ENCODE data around the gene HES3.

The HES3 gene

GRCh38 chr1:6279613-6280383 lies 35.8 kb downstream of the HES3 start:
- H3K9ac ChIP-seq (ENCODE audit: low read depth, low read length): no peak overlapping the region
- H3K4me3 ChIP-seq (ENCODE audit: low read length): no peak overlapping the region
- H3K4me1 ChIP-seq (ENCODE audit: insufficient read depth, low read length): peaks cover 6% of the 10 kb centered on the region

GRCh38 chr1:6280761-6281451 lies 36.9 kb downstream of the HES3 start:
- Histone ChIP-seq H3K9ac (ENCODE audit: low read depth, low read length) (no peak overlapping the region), H3K36me3 (ENCODE audit: insufficient read depth, low read depth, low read length) (no peaks in the 10 kb centered on the region), H3K27me3 (ENCODE audit: insufficient read depth, low read length) (no peaks in the 10 kb centered on the region), H3K4me3 (ENCODE audit: low read length) (no peak overlapping the region), H3K9me3 (ENCODE audit: insufficient read depth, low read depth, low read length) (no peaks in the 10 kb centered on the region), H3K27ac (ENCODE audit: low read length) (no peak overlapping the region), H3K4me1 (ENCODE audit: insufficient read depth, low read length) (peaks cover 6% of the 10 kb centered on the region)

More at GRCh38 chr1:6279613-6280383, 35.8 kb downstream of the HES3 start:
- H3K9me3 ChIP-seq (ENCODE audit: insufficient read depth, low read depth, low read length): no peaks in the 10 kb centered on the region
- H3K27me3 ChIP-seq (ENCODE audit: insufficient read depth, low read length): no peaks in the 10 kb centered on the region
- H3K27ac ChIP-seq (ENCODE audit: low read length): no peak overlapping the region
- no peaks in the 10 kb centered on the region for H3K36me3 ChIP-seq (ENCODE audit: insufficient read depth, low read depth, low read length)

- no peak overlapping the region for H3K9ac ChIP-seq (ENCODE audit: low read depth, low read length)
- peaks cover under 1% of the 10 kb centered on the region for H3K4me1 ChIP-seq (ENCODE audit: insufficient read depth, low read length)
- no peaks in the 10 kb centered on the region for H3K9me3 ChIP-seq (ENCODE audit: insufficient read depth, low read depth, low read length)
- H3K36me3 ChIP-seq (ENCODE audit: insufficient read depth, low read depth, low read length): no peaks in the 10 kb centered on the region
- H3K27me3 ChIP-seq (ENCODE audit: insufficient read depth, low read length): no peaks in the 10 kb centered on the region
- H3K4me3 ChIP-seq (ENCODE audit: low read length): no peak overlapping the region
- no peak overlapping the region for H3K27ac ChIP-seq (ENCODE audit: low read length)
Observed at GRCh38 chr1:6281511-6282402, 37.8 kb downstream of the HES3 start.

- no peaks in the 10 kb centered on the region for H3K9me3 ChIP-seq (ENCODE audit: insufficient read depth, low read depth, low read length)
- H3K27me3 ChIP-seq (ENCODE audit: insufficient read depth, low read length): no peaks in the 10 kb centered on the region
- no peak overlapping the region for H3K4me3 ChIP-seq (ENCODE audit: low read length)
- no peaks in the 10 kb centered on the region for H3K4me1 ChIP-seq (ENCODE audit: insufficient read depth, low read length)
- H3K27ac ChIP-seq (ENCODE audit: low read length): no peak overlapping the region
- peaks cover 6% of the 10 kb centered on the region; the same call in 1 of the 2 replicates for H3K36me3 ChIP-seq (ENCODE audit: insufficient read depth, low read depth, low read length)
- no peak overlapping the region for H3K9ac ChIP-seq (ENCODE audit: low read depth, low read length)
Observed at GRCh38 chr1:6282577-6283270, 38.7 kb downstream of the HES3 start.

GRCh38 chr1:6285336-6285735 lies 41.4 kb downstream of the HES3 start:
- Histone ChIP-seq H3K9ac (ENCODE audit: low read depth, low read length) (no peak overlapping the region), H3K27ac (ENCODE audit: low read length) (no peak overlapping the region), H3K4me3 (ENCODE audit: low read length) (no peak overlapping the region), H3K9me3 (ENCODE audit: insufficient read depth, low read depth, low read length) (no peaks in the 10 kb centered on the region), H3K27me3 (ENCODE audit: insufficient read depth, low read length) (no peaks in the 10 kb centered on the region), H3K36me3 (ENCODE audit: insufficient read depth, low read depth, low read length) (peaks cover 6% of the 10 kb centered on the region; the same call in 1 of the 2 replicates), H3K4me1 (ENCODE audit: insufficient read depth, low read length) (no peaks in the 10 kb centered on the region)

GRCh38 chr1:6286266-6286665 lies 42.3 kb downstream of the HES3 start:
- Histone ChIP-seq H3K4me3 (ENCODE audit: low read length) (no peak overlapping the region), H3K27me3 (ENCODE audit: insufficient read depth, low read length) (no peaks in the 10 kb centered on the region), H3K9me3 (ENCODE audit: insufficient read depth, low read depth, low read length) (no peaks in the 10 kb centered on the region), H3K36me3 (ENCODE audit: insufficient read depth, low read depth, low read length) (peaks cover 11% of the 10 kb centered on the region; the same call in 1 of the 2 replicates), H3K9ac (ENCODE audit: low read depth, low read length) (no peak overlapping the region), H3K4me1 (ENCODE audit: insufficient read depth, low read length) (no peaks in the 10 kb centered on the region), H3K27ac (ENCODE audit: low read length) (no peak overlapping the region)

- Histone ChIP-seq H3K4me3 (ENCODE audit: low read length) (no peak overlapping the region), H3K9me3 (ENCODE audit: insufficient read depth, low read depth, low read length) (no peaks in the 10 kb centered on the region), H3K4me1 (ENCODE audit: insufficient read depth, low read length) (no peaks in the 10 kb centered on the region), H3K27me3 (ENCODE audit: insufficient read depth, low read length) (no peaks in the 10 kb centered on the region), H3K27ac (ENCODE audit: low read length) (no peak overlapping the region), H3K9ac (ENCODE audit: low read depth, low read length) (no peak overlapping the region), H3K36me3 (ENCODE audit: insufficient read depth, low read depth, low read length) (peaks cover 17% of the 10 kb centered on the region; the same call in 1 of the 2 replicates)
Observed at GRCh38 chr1:6287029-6287428, 43.0 kb downstream of the HES3 start.

- H3K4me3 ChIP-seq (ENCODE audit: low read length): no peak overlapping the region
- H3K9ac ChIP-seq (ENCODE audit: low read depth, low read length): no peak overlapping the region
- no peaks in the 10 kb centered on the region for H3K27me3 ChIP-seq (ENCODE audit: insufficient read depth, low read length)
- no peaks in the 10 kb centered on the region for H3K9me3 ChIP-seq (ENCODE audit: insufficient read depth, low read depth, low read length)
- peaks cover 21% of the 10 kb centered on the region; the same call in 1 of the 2 replicates for H3K36me3 ChIP-seq (ENCODE audit: insufficient read depth, low read depth, low read length)
- no peak overlapping the region for H3K27ac ChIP-seq (ENCODE audit: low read length)
- no peaks in the 10 kb centered on the region for H3K4me1 ChIP-seq (ENCODE audit: insufficient read depth, low read length)
Observed at GRCh38 chr1:6287431-6287886, 43.5 kb downstream of the HES3 start.

GRCh38 chr1:6288026-6288425 lies 44.0 kb downstream of the HES3 start:
- no peak overlapping the region for H3K9ac ChIP-seq (ENCODE audit: low read depth, low read length)
- no peak overlapping the region for H3K4me3 ChIP-seq (ENCODE audit: low read length)
- H3K27ac ChIP-seq (ENCODE audit: low read length): no peak overlapping the region
- H3K27me3 ChIP-seq (ENCODE audit: insufficient read depth, low read length): no peaks in the 10 kb centered on the region
- no peaks in the 10 kb centered on the region for H3K9me3 ChIP-seq (ENCODE audit: insufficient read depth, low read depth, low read length)
- peaks cover 22% of the 10 kb centered on the region; the same call in 1 of the 2 replicates for H3K36me3 ChIP-seq (ENCODE audit: insufficient read depth, low read depth, low read length)
- no peaks in the 10 kb centered on the region for H3K4me1 ChIP-seq (ENCODE audit: insufficient read depth, low read length)

GRCh38 chr1:6288665-6289064 lies 44.7 kb downstream of the HES3 start:
- Histone ChIP-seq H3K4me1 (ENCODE audit: insufficient read depth, low read length) (no peaks in the 10 kb centered on the region), H3K27ac (ENCODE audit: low read length) (no peak overlapping the region), H3K27me3 (ENCODE audit: insufficient read depth, low read length) (no peaks in the 10 kb centered on the region), H3K9ac (ENCODE audit: low read depth, low read length) (no peak overlapping the region), H3K36me3 (ENCODE audit: insufficient read depth, low read depth, low read length) (peaks cover 29% of the 10 kb centered on the region), H3K4me3 (ENCODE audit: low read length) (no peak overlapping the region), H3K9me3 (ENCODE audit: insufficient read depth, low read depth, low read length) (no peaks in the 10 kb centered on the region)

GRCh38 chr1:6292102-6292501 lies 48.1 kb downstream of the HES3 start:
- Histone ChIP-seq H3K36me3 (ENCODE audit: insufficient read depth, low read depth, low read length) (peaks cover 39% of the 10 kb centered on the region), H3K27ac (ENCODE audit: low read length) (no peak overlapping the region), H3K4me3 (ENCODE audit: low read length) (no peak overlapping the region), H3K4me1 (ENCODE audit: insufficient read depth, low read length) (no peaks in the 10 kb centered on the region), H3K9ac (ENCODE audit: low read depth, low read length) (no peak overlapping the region; the same call in 1 of the 2 replicates), H3K9me3 (ENCODE audit: insufficient read depth, low read depth, low read length) (no peaks in the 10 kb centered on the region), H3K27me3 (ENCODE audit: insufficient read depth, low read length) (no peaks in the 10 kb centered on the region)

All from iPS-20b (cell line).